ENCODE results near the gene PDE7B. TPM values are rescaled to one million over a fixed set of nuclear protein-coding genes. Genes with fewer than 3 reads are reported as not detected.

Gene PDE7B
- total and polyA plus RNA-seq, 2 of the 8 experiments (the other 6 are each of a cell fraction or from before 2014, with no cell fraction given) = not detected

DNA sequence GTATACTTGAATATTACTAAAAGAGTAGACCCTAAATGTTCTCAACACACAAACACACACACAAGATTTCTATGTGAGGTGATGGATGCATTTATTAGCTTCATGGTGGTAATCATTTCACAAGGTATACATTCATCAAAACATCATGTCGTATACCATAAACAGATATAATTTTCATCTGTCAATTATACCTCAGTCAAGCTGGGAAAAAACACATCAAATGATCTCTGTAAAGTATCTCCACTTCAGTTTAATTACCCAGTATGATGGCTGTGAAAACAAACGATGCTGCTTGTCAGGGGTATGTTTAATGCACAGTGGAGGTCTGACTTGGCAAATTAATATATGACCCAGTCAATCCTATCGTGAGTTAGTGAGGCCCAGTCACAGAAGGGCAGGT lies 241.4 kb downstream of the PDE7B start:
- H3K14ac ChIP-seq (ENCODE audit: insufficient read length) = no peak overlapping the region
- peaks cover 0 to 2% of the 10 kb centered on the region in 2 experiments for H4K20me1 ChIP-seq (replicated peaks in 1 of 2; ENCODE audit: control insufficient read depth in 1 of 2, insufficient read depth in 2 of 2, low read length in 2 of 2)
- no peak overlapping the region for H3K18ac ChIP-seq (ENCODE audit: extremely low read depth, low read length)
- H2BK5ac ChIP-seq (ENCODE audit: low read depth, low read length) = no peak overlapping the region
- no peaks in the 10 kb centered on the region for H3K9me3 ChIP-seq (ENCODE audit: insufficient read depth in 2 of 2, low read depth in 1 of 2, low read length in 1 of 2)
- H3K56ac ChIP-seq (replicated peaks; ENCODE audit: insufficient read length, low read depth, low read length) = no peak overlapping the region
- no peaks in the 10 kb centered on the region for H3K36me3 ChIP-seq (ENCODE audit: control insufficient read depth in 2 of 4, insufficient read depth in 4 of 4, low read length in 3 of 4)
- FAIRE-seq (no peak), DNase-seq (ENCODE audit: low read depth in 1 of 2, low spot score in 2 of 2) (no peak)
- H3K23me2 ChIP-seq (ENCODE audit: low read depth, low read length) = no peaks in the 10 kb centered on the region
- no peak overlapping the region for H2BK15ac ChIP-seq (ENCODE audit: low read length)
- WGBS, 2 experiments (ENCODE audit: extremely low coverage in 1 of 2, insufficient coverage in 1 of 2, insufficient read length in 1 of 2, insufficient replicate concordance in 2 of 2, low coverage in 1 of 2, low lambda C conversion rate in 2 of 2, missing lambda C conversion rate in 1 of 2) = 85% methylated on average over 3 of the region's 3 CpGs; no CpG with 5 or more reads in 1 of the 2 experiments
- H2BK120ac ChIP-seq (replicated peaks; ENCODE audit: low read depth, low read length) = no peak overlapping the region
- CTCF ChIA-PET (ENCODE audit: partially characterized antibody) = interaction anchor here (0.9 kb wide), 1 partner anchor 8 kb away, joined by 3 read pairs; no protein-coding TSS in a partner anchor
- no peak overlapping the region for H4K5ac ChIP-seq (ENCODE audit: insufficient read length, low read depth, low read length)
- no peak overlapping the region for H2BK12ac ChIP-seq (ENCODE audit: low read depth, low read length)
- no peaks in the 10 kb centered on the region for H3K79me1 ChIP-seq (ENCODE audit: low read depth, low read length)
- no peak overlapping the region for H3K4me2 ChIP-seq (ENCODE audit: insufficient read depth in 1 of 2, low read depth in 2 of 2, low read length in 2 of 2)
- TF ChIP-seq NRF1 (IDR thresholded peaks at IDR 0.05; ENCODE audit: low read depth, low read length) (no peak), SUZ12 (IDR thresholded peaks at IDR 0.05; ENCODE audit: low read length) (no peak)
- H3K4me1 ChIP-seq (replicated peaks in 1 of 4; ENCODE audit: control insufficient read depth in 3 of 4, insufficient read depth in 4 of 4, low read length in 3 of 4) = no peaks in the 10 kb centered on the region
- H3K27me3 ChIP-seq (replicated peaks in 1 of 4; ENCODE audit: control insufficient read depth in 3 of 4, extremely low read depth in 1 of 4, insufficient read depth in 3 of 4, low read length in 3 of 4) = peaks cover 0 to 2% (median 0%) of the 10 kb centered on the region in 4 experiments; a peak in 2 of 7 replicates
- no peak overlapping the region for H3K4me3 ChIP-seq (ENCODE audit: extremely low read depth in 1 of 4, insufficient read depth in 2 of 4, low read depth in 3 of 4, low read length in 4 of 4)
- POLR2A ChIA-PET (ENCODE audit: partially characterized antibody) = no interaction called here
- H3K27ac ChIP-seq (ENCODE audit: low read depth, low read length) = no peak overlapping the region
- H3K9ac ChIP-seq (replicated peaks in 1 of 4; ENCODE audit: extremely low read depth in 1 of 4, low read depth in 3 of 4, low read length in 3 of 4) = no peak overlapping the region
- no peak overlapping the region for H2BK20ac ChIP-seq (ENCODE audit: low read length)
- no peak overlapping the region for H3K4ac ChIP-seq (replicated peaks; ENCODE audit: insufficient read length, low read depth, low read length)
- H2AK5ac ChIP-seq (ENCODE audit: low read depth, low read length) = no peak overlapping the region
- H3K23ac ChIP-seq (ENCODE audit: insufficient read length) = no peak overlapping the region
- H4K91ac ChIP-seq (replicated peaks; ENCODE audit: insufficient read length, low read length) = no peak overlapping the region
- H3K79me2 ChIP-seq (ENCODE audit: control insufficient read depth in 1 of 2, insufficient read depth in 2 of 2, low read length in 2 of 2) = no peaks in the 10 kb centered on the region
- no peak overlapping the region for H4K8ac ChIP-seq (ENCODE audit: extremely low read depth, insufficient read depth, low read length)
- no peak overlapping the region for H2AFZ ChIP-seq (ENCODE audit: low read length)

Measured in H1 (cell line).